AG09319 (cell line): ENCODE data around the gene CNOT1.

ENCODE experiments used
- DNase-seq: peaks from one replicate; pipeline ENCODE4 v3.0.0-alpha.2; 2010; ENCODE audit warnings: low read depth; ENCODE audit errors: extremely low read depth
- CTCF ChIP-seq: IDR thresholded peaks from 2 replicates; pipeline ENCODE4 v1.5.1; 2011; ENCODE audit warnings: low read depth, mild to moderate bottlenecking, inconsistent platforms, low read length, moderate library complexity

Gene CNOT1

GRCh38 chr16:58589326-58589905 is 40.2 kb downstream of the CNOT1 start:
- no peak for TF ChIP-seq CTCF
- DNase-seq: peak; percentile 49

- DNase-seq: no peak
- TF ChIP-seq CTCF: no peak
Measured at GRCh38 chr16:58588406-58588805, 41.2 kb downstream of the CNOT1 start.

- DNase-seq: no peak
- TF ChIP-seq CTCF: no peak
Measured at GRCh38 chr16:58586340-58587030, 43.1 kb downstream of the CNOT1 start.

- no peak for DNase-seq
- TF ChIP-seq CTCF: no peak
Measured at GRCh38 chr16:58584831-58585505, 44.7 kb downstream of the CNOT1 start.

- TF ChIP-seq CTCF: no peak
- no peak for DNase-seq
Measured at GRCh38 chr16:58582971-58583765, 46.5 kb downstream of the CNOT1 start.

- no peak for DNase-seq
- no peak for TF ChIP-seq CTCF
Measured at GRCh38 chr16:58582133-58582532, 47.5 kb downstream of the CNOT1 start.

- no peak for TF ChIP-seq CTCF
Measured at GRCh38 chr16:58579587-58579986, 50.0 kb downstream of the CNOT1 start.

More at GRCh38 chr16:58579587-58579986, 50.0 kb downstream of the CNOT1 start:
- DNase-seq: no peak
